ENCODE results near the gene GSS. TPM values are rescaled to one million over a fixed set of nuclear protein-coding genes. Genes with fewer than 3 reads are reported as not detected.

Gene GSS
- total and polyA plus RNA-seq, 2 of the 8 experiments (the other 6 are each of a cell fraction or from before 2014, with no cell fraction given), result 34.6 to 43.2 TPM

DNA sequence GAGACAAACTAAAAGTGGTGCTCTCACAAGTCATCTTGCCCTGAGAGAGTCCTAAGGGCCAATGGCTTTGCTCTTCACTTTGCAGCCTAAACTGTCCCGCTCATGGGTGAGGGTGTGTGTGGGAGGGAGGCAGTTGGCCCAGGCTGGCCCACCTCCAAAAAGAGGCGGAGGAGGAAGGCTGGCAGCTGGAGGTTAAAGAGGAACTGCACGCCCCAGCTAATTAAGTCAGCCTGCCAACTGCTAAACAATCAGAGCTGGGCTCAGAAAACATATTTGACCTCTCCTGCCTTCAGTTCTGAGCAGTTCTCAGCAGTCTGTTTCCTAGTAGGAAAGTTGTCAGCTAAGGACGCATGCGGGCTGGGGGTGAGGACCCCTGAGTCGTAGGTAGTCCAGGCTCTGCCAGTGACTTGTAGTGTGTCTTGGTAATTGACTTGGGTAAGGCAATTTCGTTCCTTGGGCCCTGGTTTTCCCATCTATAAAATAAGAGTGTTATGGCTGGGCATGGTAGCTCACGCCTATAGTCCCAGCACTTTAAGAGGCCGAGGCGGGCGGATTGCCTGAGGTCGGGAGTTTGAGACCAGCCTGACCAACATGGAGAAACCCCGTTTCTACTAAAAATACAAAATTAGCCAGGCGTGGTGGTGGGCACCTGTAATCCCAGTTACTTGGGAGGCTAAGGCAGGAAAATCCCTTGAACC lies 17.0 kb downstream of the GSS start:
- no peak overlapping the region for H2BK20ac ChIP-seq (ENCODE audit: low read length)
- H3K14ac ChIP-seq (ENCODE audit: insufficient read length), result no peak overlapping the region
- H4K20me1 ChIP-seq (replicated peaks in 1 of 2; ENCODE audit: control insufficient read depth in 1 of 2, insufficient read depth in 2 of 2, low read length in 2 of 2), result no peaks in the 10 kb centered on the region
- no peak overlapping the region for H3K4me2 ChIP-seq (ENCODE audit: insufficient read depth in 1 of 2, low read depth in 2 of 2, low read length in 2 of 2)
- H3K23me2 ChIP-seq (ENCODE audit: low read depth, low read length), result no peaks in the 10 kb centered on the region
- ChIA-PET POLR2A (ENCODE audit: partially characterized antibody) (no interaction called here), CTCF (ENCODE audit: partially characterized antibody) (interaction anchor here (0.6 to 1.3 kb wide), 3 partner anchors 23 to 65 kb away, joined by 3 to 4 read pairs (median 3); no protein-coding TSS in a partner anchor)
- H2BK5ac ChIP-seq (ENCODE audit: low read depth, low read length), result no peak overlapping the region
- no peak overlapping the region for H2AK5ac ChIP-seq (ENCODE audit: low read depth, low read length)
- no peak overlapping the region for H3K9ac ChIP-seq (replicated peaks in 1 of 4; ENCODE audit: extremely low read depth in 1 of 4, low read depth in 3 of 4, low read length in 3 of 4)
- no peak overlapping the region for H4K5ac ChIP-seq (ENCODE audit: insufficient read length, low read depth, low read length)
- no peak overlapping the region for H3K27ac ChIP-seq (ENCODE audit: low read depth, low read length)
- no peak for FAIRE-seq
- no peak for DNase-seq (ENCODE audit: low read depth in 1 of 2, low spot score in 2 of 2)
- H3K36me3 ChIP-seq (ENCODE audit: control insufficient read depth in 2 of 4, insufficient read depth in 4 of 4, low read length in 3 of 4), result peaks cover 2 to 15% (median 4%) of the 10 kb centered on the region in 4 experiments; a peak in 5 of 8 replicates
- no peak overlapping the region for H4K8ac ChIP-seq (ENCODE audit: extremely low read depth, insufficient read depth, low read length)
- H3K4me1 ChIP-seq (replicated peaks in 1 of 4; ENCODE audit: control insufficient read depth in 3 of 4, insufficient read depth in 4 of 4, low read length in 3 of 4), result no peaks in the 10 kb centered on the region
- no peaks in the 10 kb centered on the region for H3K79me2 ChIP-seq (ENCODE audit: control insufficient read depth in 1 of 2, insufficient read depth in 2 of 2, low read length in 2 of 2)
- no peak overlapping the region for H3K4ac ChIP-seq (replicated peaks; ENCODE audit: insufficient read length, low read depth, low read length)
- no peak overlapping the region for H3K56ac ChIP-seq (replicated peaks; ENCODE audit: insufficient read length, low read depth, low read length)
- no peaks in the 10 kb centered on the region for H3K79me1 ChIP-seq (ENCODE audit: low read depth, low read length)
- H3K23ac ChIP-seq (ENCODE audit: insufficient read length), result no peak overlapping the region
- no peak overlapping the region for H2BK120ac ChIP-seq (replicated peaks; ENCODE audit: low read depth, low read length)
- H3K9me3 ChIP-seq (ENCODE audit: insufficient read depth in 2 of 2, low read depth in 1 of 2, low read length in 1 of 2), result no peaks in the 10 kb centered on the region
- no peak overlapping the region for H4K91ac ChIP-seq (replicated peaks; ENCODE audit: insufficient read length, low read length)
- no peak overlapping the region for H2BK15ac ChIP-seq (ENCODE audit: low read length)
- H3K27me3 ChIP-seq (replicated peaks in 1 of 4; ENCODE audit: control insufficient read depth in 3 of 4, extremely low read depth in 1 of 4, insufficient read depth in 3 of 4, low read length in 3 of 4), result no peaks in the 10 kb centered on the region
- H3K4me3 ChIP-seq (ENCODE audit: extremely low read depth in 1 of 4, insufficient read depth in 2 of 4, low read depth in 3 of 4, low read length in 4 of 4), result no peak overlapping the region
- no peak overlapping the region for H2BK12ac ChIP-seq (ENCODE audit: low read depth, low read length)
- TF ChIP-seq CHD1 (IDR thresholded peaks at IDR 0.05; ENCODE audit: low read depth, low read length), result no peak
- no peak for TF ChIP-seq RXRA (IDR thresholded peaks at IDR 0.05; ENCODE audit: insufficient read depth, low read depth, low read length)
- no peak for TF ChIP-seq ATF2 (IDR thresholded peaks at IDR 0.05; ENCODE audit: low read length)
- TF ChIP-seq FOSL1 (IDR thresholded peaks at IDR 0.05; ENCODE audit: insufficient read depth, low read depth, low read length), result no peak
- H2AFZ ChIP-seq (ENCODE audit: low read length), result no peak overlapping the region
- no peak overlapping the region for H3K18ac ChIP-seq (ENCODE audit: extremely low read depth, low read length)
- WGBS, 2 experiments (ENCODE audit: extremely low coverage in 1 of 2, insufficient coverage in 1 of 2, insufficient read length in 1 of 2, insufficient replicate concordance in 2 of 2, low coverage in 1 of 2, low lambda C conversion rate in 2 of 2, missing lambda C conversion rate in 1 of 2), result 92% methylated on average over 13 of the region's 14 CpGs; no CpG with 5 or more reads in 1 of the 2 experiments

All from H1 (cell line).